Stimulated activated CD4-positive, alpha-beta T cell treated with anti-CD3 and anti-CD28 coated beads, Interleukin-12 subunit alpha, Interleukin-12 subunit beta, amount 100 ng/mL, for 48 hours (primary cell): ENCODE measurements around the gene ACE2.

ENCODE experiments used
- DNase-seq, 3 donors: peaks; one replicate each; pipeline ENCODE4 v3.0.0-alpha.2; 2020; ENCODE audit warnings: low read depth in 2 of 3, low spot score in 1 of 3

Gene ACE2

DNA sequence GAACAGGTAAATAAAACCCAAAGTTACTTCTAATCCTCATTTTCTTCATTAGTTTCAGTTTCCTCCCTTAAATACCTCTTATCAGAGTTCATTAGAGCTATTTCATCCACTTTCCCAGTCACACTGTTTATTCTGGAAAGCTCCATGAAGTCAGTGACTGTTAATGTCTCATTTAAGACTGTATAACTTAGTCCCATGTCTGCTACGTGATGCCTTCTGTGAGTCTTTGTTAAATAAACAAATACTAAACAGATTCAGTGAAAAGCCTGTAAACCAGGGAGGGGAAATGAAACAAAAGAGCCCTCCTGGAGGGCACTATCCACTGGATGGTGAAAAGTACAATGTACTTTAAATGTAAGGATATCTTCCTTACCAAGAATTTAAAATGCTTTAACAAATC lies 24.7 kb downstream of the ACE2 start:
- no peak for DNase-seq

DNA sequence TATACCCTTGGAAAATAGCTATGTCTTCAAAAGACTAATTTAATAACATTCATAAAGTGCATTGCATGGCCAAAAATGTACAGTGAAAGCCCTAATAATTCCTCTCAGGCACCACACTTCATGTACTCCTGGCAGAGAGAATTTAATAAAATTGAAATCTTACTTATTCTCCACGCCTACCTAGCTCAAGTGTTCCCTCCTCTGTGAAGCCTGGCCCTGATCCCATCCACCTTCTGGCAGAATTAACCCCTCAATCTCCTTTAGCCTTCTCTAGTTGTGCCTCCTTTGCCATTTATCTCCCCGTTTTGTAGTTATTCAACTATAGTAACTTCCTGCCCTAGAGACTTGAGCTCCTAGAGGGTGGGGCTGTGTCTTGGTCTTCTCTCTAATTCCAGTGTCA lies 26.7 kb downstream of the ACE2 start:
- DNase-seq, result no peak

DNA sequence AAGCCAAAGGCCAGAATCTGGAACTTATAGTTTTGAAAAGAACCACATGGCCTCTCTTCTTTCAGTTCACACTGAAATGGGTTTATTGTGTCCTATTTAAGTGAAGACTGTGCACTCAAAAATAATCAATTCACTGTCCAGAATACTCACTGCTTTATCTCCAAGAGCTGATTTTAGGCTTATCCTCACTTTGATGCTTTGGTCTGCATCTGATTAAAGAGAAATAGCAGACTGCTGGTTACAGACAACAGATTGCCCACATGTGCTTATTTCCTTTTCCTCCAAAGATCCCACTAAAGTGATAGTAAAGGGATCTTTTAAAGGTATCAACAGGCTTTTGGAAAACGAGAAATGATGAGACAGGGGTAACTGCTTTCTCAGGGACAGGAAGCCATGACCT lies 30.6 kb downstream of the ACE2 start:
- no peak for DNase-seq

DNA sequence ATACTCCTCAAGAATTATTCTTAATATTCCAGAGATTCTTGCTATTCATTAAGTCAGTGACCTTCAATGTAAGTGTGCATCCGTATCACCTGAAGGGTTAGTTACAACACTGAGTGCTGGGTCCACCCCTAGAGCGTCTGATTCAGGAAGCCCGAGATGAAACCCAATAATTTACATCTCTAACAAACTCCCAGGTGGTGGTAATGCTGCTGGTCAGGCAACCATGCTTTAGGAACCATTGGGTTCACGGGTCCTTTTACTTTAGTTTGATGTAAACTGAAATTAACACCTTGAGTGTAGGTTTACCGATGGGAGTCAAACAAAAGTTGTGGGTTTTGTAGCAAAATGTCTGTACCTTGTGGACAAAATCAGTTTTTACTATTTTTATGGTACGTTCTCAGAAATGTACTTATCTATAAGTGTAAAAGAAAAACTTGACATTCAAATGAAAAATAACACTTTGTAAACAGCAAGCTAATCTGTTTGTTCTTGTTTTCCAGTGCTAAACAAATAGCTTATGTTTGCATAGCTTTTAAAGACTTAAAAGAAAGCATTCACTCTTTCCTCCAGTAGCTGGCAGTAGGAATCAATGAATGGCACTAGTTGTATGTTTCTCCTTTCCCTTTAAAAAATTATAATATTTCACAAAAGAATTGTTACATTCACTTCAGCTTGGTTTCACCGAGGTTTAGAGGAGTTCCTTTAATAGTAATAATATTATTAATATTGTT lies 32.7 kb downstream of the ACE2 start:
- no peak for DNase-seq

DNA sequence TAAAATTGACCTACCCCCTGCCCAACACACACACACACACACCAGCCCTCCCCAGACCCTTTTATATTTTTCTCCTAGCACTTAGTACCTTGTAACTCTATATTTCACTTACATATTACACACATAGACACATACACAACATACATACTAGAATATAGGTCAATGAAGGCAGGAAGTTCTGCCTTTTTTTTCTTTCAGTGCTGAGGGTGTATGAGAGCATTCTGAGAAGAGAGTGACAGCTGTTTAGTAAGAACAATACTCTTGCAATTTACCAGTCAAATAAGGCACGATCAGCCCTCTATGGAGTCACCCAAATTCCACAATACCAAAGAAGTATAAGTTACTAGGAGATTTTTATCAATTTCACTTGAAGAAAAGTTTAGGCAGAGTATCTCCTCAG lies 33.5 kb downstream of the ACE2 start:
- DNase-seq, result no peak

DNA sequence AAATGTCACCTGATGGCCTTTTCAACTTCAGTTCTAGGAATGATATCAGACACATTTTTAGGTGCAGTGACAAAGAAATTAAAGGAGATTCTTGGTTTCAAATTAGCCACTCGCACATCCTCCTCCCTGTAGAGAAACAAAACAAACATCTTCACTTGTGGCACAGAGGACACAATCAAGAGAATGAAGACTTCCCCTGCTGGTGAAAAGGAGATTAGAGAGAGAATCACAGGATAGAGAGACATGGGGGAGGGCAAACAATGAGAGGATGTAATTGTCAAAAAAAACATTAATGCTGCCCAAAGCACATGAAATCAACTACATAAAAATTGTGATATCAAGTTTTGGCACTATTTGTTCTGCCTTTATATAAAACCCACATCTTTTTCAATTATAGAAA lies 34.5 kb downstream of the ACE2 start:
- no peak for DNase-seq

DNA sequence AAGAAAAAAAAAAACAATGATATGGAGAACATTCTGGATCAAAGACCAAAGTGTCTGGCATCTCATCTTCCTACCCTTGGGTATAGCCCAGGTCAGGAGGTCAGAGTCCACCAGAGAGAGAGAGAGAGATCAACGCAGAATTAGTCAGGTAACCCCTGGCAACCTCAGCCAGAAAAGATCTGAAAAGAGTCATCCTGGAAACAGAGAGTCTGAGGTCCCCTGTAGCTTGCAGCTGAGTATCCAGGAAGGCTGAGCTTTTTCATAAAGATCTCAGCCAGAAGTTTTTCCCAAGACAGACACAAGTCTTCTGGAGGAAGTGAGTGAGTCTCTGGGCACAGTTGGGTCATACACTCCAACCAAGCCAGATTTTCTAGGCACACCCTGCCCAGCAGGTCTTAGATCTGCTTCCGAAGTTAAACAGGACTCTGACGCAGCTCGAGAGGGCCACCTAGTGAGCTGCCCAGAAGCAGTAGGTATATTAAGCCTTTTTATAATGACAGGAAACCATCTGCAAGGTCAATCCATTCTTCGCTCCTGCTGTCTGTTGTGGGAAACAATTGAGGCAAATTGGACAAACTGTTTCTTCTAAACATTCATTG lies 35.7 kb downstream of the ACE2 start:
- DNase-seq, result peak in 1 of 3 donors; percentile 1

DNA sequence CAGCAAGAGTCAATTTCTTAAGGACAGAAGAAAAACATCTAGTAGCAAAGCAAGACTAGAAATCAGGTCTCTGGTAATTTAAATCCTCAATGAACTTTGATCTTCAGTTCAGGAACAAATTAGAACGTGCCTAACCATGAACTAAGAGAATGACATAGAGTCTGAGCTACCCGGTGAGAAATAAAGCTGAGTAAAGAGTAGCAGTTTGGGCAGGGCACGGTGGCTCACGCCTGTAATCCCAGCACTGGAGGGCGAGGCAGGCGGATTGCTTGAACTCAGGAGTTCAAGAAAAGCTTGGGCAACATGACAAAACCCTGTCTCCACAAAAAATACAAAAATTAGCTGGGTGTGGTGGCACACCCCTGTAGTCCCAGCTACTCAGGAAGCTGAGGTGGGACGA lies 37.7 kb downstream of the ACE2 start:
- DNase-seq, result no peak

DNA sequence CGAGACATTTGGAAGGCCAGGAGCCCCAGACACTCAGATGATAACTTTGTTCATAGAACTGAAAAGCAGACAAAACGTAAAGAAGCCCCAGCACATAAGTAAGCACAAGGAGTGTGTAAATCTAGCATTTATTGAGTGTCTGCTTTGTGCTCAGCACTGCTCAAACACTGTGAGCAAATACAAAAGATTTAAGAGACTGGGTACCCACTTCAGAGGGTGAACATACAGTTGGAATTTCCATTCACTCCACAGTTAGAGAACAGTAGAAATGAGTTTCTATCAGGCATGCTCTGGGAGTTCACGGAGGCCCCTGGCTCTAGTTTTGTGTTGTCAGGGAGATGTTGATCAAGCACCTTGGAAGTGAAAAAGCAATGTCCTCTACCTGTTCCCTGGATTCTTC lies 39.8 kb downstream of the ACE2 start:
- no peak for DNase-seq

DNA sequence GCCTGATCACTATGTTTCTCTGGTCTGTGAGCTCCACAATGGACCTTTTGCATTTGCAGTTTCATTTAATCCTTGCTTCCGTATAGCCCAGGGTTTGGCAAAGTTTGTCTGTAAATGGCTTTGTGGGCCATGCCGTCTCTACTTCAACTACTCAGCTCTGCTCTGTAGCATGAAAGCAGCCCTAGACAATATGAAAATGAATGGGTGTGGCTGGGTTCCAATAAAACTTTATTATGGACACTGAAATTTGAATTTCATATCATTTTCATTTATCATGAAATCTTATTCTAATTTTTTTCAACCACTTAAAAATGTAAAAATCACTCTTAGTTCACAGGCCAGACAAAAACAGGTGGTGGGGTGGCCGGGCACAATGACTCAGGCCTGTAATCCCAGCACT lies 41.5 kb downstream of the ACE2 start:
- DNase-seq, result no peak

DNA sequence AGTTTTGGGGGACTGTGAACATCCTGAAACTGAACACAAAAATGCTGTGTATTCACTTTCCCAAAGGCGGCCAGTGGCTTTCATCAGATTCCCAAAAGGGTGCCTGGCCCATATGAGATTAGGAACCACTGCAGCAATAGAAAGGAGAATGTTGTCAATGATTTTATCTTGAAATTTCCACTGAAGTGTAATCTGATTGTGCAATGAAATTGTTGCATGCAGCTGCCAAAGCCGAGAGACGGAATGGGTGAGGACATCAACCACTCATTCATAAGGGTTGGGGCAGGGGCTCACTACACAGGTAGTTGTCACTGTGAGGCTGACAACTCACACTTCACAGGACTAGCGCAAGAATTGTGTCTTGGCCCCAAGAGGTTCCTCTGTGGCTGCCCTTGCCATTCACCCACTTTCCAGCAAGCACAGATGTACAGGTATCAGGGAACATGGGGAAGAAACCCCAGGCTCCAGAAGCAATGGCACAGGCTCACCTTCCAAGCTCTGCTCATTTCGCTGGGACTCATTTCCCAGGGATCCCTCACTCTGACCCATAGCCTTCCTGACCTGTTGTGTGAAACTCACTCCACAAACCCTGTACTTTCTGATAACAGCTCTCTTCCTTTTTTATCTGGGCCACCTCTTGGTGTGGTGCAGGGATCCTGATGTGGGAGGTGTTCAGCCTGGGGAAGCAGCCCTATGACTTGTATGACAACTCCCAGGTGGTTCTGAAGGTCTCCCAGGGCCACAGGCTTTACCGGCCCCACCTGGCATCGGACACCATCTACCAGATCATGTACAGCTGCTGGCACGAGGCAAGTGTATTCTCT lies 51.4 kb downstream of the ACE2 start:
- no peak for DNase-seq

DNA sequence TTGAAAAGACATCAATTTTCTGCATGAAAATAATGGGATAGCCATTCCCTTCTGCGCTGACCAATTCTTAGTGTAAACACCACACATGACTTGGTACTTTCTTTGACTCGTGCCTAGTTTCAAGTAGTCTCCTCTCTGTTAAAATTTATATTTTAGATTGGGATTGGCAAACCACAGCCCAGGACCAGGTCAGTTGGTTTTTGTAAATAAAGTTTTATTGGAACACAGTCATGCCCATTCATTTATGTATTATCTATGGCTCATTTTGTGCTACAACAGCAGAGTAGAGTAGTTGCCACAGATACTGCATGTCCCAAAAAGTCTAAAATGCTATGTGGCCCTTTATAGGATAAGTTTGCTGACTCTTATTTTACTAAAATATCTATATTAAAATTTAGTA lies 53.4 kb downstream of the ACE2 start:
- no peak for DNase-seq

DNA sequence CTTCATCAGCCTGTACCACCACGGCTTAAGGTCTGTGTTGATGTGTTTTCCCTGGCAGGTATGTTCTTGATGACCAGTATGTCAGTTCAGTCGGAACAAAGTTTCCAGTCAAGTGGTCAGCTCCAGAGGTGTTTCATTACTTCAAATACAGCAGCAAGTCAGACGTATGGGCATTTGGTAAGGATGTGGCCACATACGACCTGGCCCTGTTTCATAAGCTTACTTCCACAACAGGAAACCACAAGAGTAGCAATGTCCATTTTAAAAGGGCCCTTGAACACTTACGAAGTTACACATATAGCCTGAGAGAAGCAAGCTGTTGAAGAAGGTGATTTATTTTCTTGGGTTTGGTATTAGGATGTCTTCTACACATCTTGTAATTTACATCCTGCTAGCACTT lies 54.0 kb downstream of the ACE2 start:
- DNase-seq, result no peak

DNA sequence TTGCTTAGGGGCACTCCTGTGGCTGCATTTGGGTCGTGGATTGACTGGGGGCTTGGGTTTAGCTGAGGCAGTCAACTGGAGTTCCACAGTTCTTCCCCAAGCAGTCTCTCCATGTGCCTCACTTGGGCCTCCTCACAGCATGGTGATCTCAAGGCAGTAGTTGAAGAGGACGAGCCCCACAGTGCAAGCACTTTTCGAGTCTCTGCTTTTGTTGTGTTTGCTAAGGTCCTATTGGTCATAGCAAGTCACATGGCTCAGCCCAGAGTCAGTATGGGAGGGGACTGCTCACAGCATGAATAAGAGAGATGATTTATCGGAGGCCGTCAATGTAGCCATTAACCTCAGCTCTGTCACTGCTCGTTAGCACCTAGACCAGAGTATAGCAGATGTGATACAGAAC lies 70.4 kb downstream of the ACE2 start:
- DNase-seq, result no peak

DNA sequence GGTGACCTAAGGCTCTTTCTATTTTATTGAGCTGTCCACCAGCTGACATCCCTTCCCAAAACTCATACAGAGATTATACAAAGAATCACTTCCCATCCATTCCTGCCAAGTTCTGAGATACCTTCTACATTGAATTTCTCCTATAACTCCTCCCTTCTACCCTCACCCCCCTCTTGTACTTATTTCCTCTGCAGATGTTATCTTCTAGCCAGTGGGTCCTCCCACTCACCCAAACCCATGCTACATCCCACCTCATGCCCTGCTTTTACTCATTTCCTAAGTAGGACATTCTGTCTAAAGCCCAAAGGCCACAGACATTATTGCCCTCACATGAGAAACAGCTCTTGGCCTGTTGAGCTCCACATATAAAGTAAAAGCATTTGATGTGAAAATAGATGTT lies 71.6 kb downstream of the ACE2 start:
- DNase-seq, result no peak

DNA sequence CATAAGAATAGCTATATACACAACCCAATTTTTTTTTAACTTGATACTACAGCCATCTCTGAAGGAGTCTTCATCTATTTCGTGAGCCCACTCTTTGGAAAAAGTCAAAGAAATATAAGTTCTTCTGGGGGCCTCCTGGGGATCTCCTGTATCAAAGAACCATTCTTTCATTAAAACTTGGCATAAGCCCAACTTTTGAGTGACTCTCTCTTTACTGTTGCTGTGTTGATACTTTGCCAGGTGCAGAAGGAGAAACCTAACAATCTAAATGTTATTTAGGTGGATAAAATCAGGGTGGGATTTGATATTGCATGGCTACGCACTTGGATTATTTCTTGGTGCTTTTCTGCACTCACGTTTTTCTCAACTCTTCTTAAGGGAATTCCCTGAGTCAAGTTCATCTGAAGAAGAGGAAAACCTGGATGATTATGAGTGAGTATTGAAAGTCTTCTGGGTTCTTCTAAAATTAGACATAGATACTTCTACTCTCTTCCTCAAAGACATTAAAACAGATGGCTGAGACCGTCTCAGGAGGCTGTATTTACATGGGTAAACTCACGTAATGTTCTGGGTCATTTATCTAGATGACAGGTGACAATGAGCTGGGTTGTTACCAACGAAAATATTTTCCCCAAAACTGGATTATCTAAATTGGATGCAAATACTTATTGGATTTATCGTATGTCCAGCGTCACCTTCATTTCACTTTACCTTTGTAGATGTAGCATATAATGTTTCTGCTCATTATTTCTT lies 74.9 kb downstream of the ACE2 start:
- no peak for DNase-seq

DNA sequence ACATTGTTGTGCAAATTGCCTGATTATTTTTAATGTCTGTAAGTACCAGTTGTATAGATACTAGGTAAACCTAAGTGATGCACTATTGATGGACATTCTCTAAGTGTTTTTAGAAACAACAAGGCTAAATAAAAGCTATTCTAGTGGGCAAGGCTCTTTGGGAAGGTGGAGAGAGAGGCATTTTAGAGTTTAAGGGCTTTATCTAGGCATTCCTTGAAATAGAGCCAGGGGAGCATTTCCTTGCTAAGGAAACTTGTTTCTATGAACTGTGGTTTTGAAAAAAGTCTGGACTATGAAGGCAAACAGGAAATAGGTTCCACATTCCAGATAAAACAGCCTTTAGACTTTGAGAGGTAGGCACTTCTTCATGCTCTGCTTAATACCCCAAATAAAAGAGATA lies 76.3 kb downstream of the ACE2 start:
- DNase-seq, result no peak

DNA sequence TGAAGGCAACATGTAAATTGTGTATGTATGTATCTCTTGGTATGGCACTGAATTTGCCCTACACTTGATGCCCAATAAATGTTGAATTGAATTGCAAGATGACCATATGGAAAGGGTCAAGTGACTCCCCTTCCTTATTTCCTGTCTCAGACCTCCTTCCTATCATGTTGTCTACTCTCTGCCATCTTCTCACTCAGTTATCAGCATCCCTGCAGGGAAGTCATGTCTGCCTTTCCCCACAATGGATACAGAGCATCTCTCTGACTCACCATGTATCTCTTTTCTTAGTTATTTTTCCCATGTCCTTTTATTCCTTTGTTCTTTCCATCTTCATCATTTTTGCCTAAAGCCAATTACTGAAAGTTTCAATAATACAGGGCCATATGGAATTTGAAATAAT lies 77.7 kb downstream of the ACE2 start:
- DNase-seq, result no peak

DNA sequence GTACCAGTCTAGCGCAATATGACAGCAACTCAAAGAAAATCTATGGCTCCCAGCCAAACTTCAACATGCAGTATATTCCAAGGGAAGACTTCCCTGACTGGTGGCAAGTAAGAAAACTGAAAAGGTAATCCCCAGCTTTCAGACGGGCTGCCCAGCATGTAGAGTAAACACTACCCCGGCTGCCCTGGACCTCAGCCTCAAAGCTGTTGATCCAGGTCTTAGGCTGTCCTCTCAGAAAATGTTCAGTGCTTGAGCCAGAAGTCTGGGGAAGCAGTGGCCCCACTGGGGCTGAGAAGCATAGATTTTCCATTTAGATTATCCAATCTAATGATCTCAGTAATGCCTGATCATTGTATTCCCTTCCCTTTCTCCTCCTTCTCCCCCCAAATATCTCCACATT lies 78.3 kb downstream of the ACE2 start:
- DNase-seq, result no peak

DNA sequence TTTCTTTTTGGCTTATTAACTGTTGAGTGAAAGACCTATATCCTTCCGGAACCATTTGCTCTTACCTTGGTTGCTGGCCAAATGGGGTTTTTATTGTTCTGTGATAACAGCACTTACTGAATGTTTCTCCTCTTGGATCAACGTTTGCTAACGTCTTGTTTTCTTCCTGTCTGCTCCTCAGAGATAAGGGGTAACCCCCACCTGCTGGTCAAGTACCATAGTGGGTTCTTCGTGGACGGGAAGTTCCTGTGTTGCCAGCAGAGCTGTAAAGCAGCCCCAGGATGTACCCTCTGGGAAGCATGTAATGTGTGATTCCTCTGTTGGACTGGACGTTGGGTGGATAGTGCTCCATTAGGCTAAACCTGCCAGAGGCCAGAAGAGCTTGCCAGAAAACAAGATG lies 84.8 kb downstream of the ACE2 start:
- no peak for DNase-seq

DNA sequence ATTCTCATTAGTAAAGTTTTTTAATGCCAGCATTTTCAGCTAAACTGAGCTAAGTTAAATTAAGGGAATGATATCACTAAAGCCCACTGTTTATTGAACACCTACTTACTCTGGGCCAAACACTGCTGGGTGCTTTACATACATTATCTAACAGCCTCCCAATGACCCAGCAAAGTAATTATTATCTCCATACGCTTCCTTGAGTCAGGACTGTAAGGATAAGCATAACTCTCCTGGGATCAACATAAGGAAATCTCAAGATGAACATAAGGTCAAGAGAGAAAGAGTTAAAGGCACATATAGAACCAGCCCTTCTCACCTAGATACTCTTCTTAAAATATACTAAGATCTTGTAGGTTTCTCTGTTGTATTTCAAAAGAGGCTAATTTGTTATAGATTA lies 86.5 kb downstream of the ACE2 start:
- no peak for DNase-seq
